Measurements from ENCODE around the gene SH3RF3.

SH3RF3 gene

DNA sequence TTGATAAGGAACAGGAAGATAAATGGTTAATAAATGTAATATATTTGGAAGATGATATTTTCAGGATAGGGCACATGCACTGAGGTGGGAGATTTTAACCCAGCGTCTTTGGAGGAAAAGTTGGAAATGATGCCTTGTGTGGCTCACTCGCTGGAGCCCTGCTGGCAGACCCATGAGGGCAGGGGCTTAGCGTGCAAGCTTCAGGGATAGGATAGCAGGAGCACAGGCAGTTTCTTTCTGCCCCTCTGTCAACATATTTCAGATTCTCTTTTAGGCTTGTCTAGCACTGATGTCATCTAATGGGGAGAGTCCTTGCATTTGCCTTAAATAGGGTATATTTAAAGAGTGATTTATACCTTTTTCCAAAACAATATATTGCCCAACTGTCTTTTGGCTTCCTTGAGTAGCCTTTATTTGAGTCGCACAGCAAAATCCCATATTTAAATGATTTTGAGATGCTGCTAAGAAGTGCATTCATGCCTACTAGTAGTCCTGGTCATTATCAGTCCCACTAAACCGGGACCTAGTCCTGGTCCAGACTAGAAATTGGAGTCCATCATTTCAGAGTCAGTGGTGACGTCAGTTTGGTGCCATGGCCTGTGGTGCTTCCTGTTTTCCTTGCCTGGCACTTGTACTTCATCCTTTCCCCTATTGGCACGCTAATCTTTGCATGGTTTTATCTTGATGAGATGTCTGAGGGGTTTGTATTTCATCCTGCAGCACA is 45.8 kb downstream of the SH3RF3 start:
- no peak overlapping the region for H3K4me3 ChIP-seq (ENCODE audit: low read depth, low read length)
- CTCF ChIA-PET, result interaction anchor here (1.1 to 1.2 kb wide), 2 partner anchors 20 to 48 kb away, joined by 3 to 4 read pairs; no protein-coding TSS in a partner anchor
- POLR2A ChIA-PET, result no interaction called here
- TF ChIP-seq, protein P1, sequence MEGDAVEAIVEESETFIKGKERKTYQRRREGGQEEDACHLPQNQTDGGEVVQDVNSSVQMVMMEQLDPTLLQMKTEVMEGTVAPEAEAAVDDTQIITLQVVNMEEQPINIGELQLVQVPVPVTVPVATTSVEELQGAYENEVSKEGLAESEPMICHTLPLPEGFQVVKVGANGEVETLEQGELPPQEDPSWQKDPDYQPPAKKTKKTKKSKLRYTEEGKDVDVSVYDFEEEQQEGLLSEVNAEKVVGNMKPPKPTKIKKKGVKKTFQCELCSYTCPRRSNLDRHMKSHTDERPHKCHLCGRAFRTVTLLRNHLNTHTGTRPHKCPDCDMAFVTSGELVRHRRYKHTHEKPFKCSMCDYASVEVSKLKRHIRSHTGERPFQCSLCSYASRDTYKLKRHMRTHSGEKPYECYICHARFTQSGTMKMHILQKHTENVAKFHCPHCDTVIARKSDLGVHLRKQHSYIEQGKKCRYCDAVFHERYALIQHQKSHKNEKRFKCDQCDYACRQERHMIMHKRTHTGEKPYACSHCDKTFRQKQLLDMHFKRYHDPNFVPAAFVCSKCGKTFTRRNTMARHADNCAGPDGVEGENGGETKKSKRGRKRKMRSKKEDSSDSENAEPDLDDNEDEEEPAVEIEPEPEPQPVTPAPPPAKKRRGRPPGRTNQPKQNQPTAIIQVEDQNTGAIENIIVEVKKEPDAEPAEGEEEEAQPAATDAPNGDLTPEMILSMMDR (IDR thresholded peaks at IDR 0.05; ENCODE audit: insufficient read depth, low read length, missing control alignments), result no peak
- no peak for DNase-seq (ENCODE audit: low read depth, low spot score)

- CTCF ChIA-PET, result interaction anchor here (0.6 to 1.2 kb wide), 3 partner anchors 19 to 314 kb away, joined by 3 to 4 read pairs (median 3); no protein-coding TSS in a partner anchor
- TF ChIP-seq, protein P1 (IDR thresholded peaks at IDR 0.05; ENCODE audit: insufficient read depth, low read length, missing control alignments), result no peak
- POLR2A ChIA-PET, result no interaction called here
- no peak for DNase-seq (ENCODE audit: low read depth, low spot score)
- H3K4me3 ChIP-seq (ENCODE audit: low read depth, low read length), result no peak overlapping the region
Measured at GRCh38 chr2:109175350-109175678, 46.3 kb downstream of the SH3RF3 start.

DNA sequence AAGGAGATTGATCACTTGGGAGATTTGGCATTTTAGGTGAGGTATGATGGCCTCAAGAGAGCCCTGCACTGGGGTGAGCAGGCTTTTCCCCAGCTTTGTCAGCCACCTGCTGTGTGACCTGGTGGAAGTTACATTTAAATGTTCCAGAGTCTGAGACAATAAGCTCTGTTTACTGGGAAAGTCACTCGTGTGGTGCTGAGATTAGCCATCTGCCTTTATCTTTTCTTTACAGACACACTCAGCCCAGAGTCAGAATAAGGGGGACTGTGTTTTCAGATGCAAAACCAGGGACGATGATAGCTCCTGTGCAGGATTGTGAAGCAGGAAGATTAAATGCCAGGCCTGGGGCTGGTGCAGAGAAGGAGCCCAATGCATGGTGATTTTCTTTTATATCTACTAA is 47.9 kb downstream of the SH3RF3 start:
- ChIA-PET CTCF (interaction anchor here (0.6 to 0.9 kb wide), 2 partner anchors 10 to 11 kb away, joined by 3 to 4 read pairs; no protein-coding TSS in a partner anchor), POLR2A (no interaction called here)
- H3K4me3 ChIP-seq (ENCODE audit: low read depth, low read length), result no peak overlapping the region
- no peak for DNase-seq (ENCODE audit: low read depth, low spot score)
- TF ChIP-seq, protein P1 (IDR thresholded peaks at IDR 0.05; ENCODE audit: insufficient read depth, low read length, missing control alignments), result no peak

GRCh38 chr2:109177635-109178034 is 48.6 kb downstream of the SH3RF3 start:
- ChIA-PET POLR2A (no interaction called here), CTCF (no interaction called here)
- TF ChIP-seq, protein P1 (IDR thresholded peaks at IDR 0.05; ENCODE audit: insufficient read depth, low read length, missing control alignments), result no peak
- DNase-seq (ENCODE audit: low read depth, low spot score), result no peak
- H3K4me3 ChIP-seq (ENCODE audit: low read depth, low read length), result no peak overlapping the region

GRCh38 chr2:109178968-109179367 is 50.0 kb downstream of the SH3RF3 start:
- CTCF ChIA-PET, result no interaction called here
- POLR2A ChIA-PET, result no interaction called here
- H3K4me3 ChIP-seq (ENCODE audit: low read depth, low read length), result no peak overlapping the region
- TF ChIP-seq, protein P1 (IDR thresholded peaks at IDR 0.05; ENCODE audit: insufficient read depth, low read length, missing control alignments), result no peak
- DNase-seq (ENCODE audit: low read depth, low spot score), result no peak

- TF ChIP-seq, protein P1 (IDR thresholded peaks at IDR 0.05; ENCODE audit: insufficient read depth, low read length, missing control alignments), result no peak
- H3K4me3 ChIP-seq (ENCODE audit: low read depth, low read length), result no peak overlapping the region
- DNase-seq (ENCODE audit: low read depth, low spot score), result no peak
- ChIA-PET POLR2A (no interaction called here), CTCF (no interaction called here)
Measured at GRCh38 chr2:109180786-109181185, 51.8 kb downstream of the SH3RF3 start.

Measured in AG04449 (cell line).